Germinal center (tissue), 1 donor: ENCODE measurements around the gene DUSP7.
"Not testable (repeated sequence)": the region's sequence is repeated elsewhere in the genome, so short reads cannot be mapped to it uniquely, and the experiment has no call there.

ENCODE experiments used
- DNase-seq: peaks from one replicate; pipeline ENCODE4 v3.0.0; 2012; ENCODE audit warnings: mixed read lengths, low spot score

Gene DUSP7

GRCh38 chr3:52047295-52047960 is 8.9 kb downstream of the DUSP7 start:
- no peak for DNase-seq

- no peak for DNase-seq
Measured at GRCh38 chr3:52046902-52047239, 9.5 kb downstream of the DUSP7 start.

GRCh38 chr3:52046186-52046901 is 10.0 kb downstream of the DUSP7 start:
- DNase-seq = no peak

- no peak for DNase-seq
Measured at GRCh38 chr3:52044869-52045619, 11.3 kb downstream of the DUSP7 start.

GRCh38 chr3:52043750-52044149 is 12.6 kb downstream of the DUSP7 start:
- no peak for DNase-seq

- DNase-seq = not testable (repeated sequence)
Measured at GRCh38 chr3:52043039-52043438, 13.3 kb downstream of the DUSP7 start.

DNA sequence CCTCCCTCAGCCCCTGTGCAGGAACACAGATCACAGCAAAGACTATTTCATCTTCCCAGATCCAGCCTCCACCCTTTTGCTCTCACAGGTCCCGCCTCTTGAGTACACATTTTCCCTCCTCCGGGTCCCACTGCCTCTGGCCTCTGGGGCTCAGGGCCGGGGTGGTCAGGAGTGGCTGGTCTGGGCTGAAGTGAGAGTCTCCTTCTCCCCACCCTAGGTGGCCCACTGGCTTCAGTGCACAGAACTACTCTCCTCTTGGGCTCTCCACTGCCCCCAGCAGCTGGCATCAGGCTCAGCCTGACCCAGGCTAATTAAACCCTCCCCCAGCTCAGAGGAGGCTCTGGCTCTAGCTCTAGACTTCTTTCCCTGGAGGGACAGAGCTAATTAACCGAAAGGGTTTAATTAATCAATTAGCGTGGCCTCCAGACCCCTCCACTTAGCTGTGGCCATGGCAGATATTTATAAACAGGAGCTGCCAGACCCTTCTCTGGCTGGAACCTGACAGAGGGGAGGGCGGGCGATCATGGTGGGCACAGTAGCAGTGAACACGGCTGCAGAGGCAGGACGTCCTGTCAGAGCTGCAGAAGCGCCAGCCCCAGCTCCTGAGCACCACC is 15.1 kb downstream of the DUSP7 start:
- DNase-seq = no peak

DNA sequence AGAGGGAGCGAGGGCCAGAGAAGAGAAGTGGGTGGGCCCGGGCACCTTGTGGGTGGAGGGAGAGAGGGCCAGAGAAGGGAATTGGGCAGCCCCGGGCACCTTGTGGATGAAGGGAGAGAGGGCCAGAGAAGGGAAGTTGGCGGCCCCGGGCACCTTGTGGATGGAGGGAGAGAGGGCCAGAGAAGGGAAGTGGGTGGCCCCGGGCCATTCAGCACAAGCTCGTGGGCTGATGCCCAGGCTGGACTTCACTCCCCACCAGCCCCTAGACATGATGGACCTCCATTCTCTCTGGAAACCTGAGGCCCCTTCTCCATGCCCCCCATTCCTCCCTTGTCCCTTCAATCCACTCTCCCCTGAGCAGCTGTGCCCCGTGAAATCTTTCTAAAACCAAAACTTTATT is 15.8 kb downstream of the DUSP7 start:
- no peak for DNase-seq

GRCh38 chr3:52039846-52040245 is 16.5 kb downstream of the DUSP7 start:
- DNase-seq = no peak

- no peak for DNase-seq
Measured at GRCh38 chr3:52039426-52039825, 16.9 kb downstream of the DUSP7 start.

GRCh38 chr3:52038227-52038626 is 18.1 kb downstream of the DUSP7 start:
- no peak for DNase-seq

DNA sequence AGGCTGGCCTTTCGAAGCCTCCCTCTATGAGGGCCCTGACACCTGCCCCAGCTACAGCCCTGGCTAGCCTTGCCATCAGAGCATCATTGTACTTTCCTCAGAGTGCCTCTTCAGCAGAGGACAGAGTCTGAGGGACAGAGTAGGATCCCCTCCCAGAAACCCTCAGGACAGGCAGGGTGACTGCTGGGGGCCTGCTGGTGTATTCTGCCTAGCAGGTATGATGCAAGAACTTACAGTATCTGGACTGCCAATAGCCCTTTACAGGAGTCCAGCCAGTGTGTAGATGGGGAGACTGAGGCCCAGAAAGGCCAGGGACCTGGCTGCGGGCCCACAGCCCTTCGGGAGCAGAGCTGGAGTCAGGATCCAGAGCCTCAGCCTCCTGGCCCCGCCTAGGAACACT is 19.1 kb downstream of the DUSP7 start:
- DNase-seq = no peak

DNA sequence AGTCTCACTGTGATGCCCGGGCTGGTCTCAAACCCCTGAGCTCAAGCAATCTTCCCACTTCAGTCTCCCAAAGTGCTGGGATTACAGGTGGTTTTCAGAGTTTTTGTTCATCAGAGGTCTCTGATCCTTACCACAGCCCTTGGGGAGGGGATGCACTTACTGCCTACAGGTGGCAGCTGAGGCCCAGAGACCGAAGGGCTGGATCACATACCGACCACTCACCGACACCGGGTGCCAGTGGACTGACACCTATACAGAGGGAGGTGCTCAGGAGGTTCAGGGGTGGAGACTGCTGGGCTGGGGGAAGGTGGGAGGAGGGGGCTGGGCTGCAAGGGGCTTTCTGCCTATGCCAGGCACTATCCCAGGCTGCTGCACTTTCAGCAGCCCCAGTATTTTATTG is 19.5 kb downstream of the DUSP7 start:
- DNase-seq = no peak

DNA sequence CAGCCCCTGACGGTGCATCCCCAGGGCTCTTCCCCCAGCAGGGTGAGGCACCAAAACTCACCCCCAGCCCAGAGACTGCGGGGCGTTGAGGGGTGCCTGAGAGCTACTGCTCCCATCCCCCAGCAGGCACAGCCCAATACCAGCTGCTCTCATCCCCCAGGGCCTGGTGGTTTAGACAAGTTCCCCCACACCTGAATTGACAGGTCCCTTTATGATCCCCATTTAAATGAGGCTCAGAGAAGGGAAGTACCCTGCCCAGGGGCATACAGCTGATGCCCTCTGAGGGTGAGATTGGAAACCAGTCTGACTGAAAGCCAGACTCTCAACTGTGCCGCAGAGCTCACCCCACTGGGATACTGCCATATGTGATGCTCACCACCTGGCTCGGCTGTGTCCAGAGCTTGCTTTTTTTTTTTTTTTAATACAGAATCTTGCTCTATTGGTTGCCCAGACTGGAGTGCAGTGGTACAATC is 20.1 kb downstream of the DUSP7 start:
- DNase-seq = no peak

DNA sequence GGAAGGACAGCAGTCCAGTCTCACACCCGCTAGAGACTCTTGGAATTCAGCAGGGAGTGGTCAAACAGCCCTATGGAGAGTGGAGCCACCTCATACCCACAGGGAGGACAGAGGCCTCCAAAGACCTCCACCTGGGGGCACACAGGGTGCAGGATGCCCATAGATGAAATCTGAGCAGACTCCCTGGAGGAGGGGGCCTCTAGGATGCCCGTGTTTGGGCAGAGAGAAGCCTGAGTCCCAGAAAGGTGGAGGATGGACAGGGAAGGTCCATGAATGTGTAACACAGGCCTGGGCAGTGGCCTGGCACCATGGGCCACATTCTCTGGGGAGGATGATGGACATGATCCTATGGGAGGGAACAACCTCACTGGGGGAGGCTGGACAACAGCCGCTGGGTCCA is 21.7 kb downstream of the DUSP7 start:
- no peak for DNase-seq

GRCh38 chr3:52034212-52034611 is 22.2 kb downstream of the DUSP7 start:
- DNase-seq = no peak

GRCh38 chr3:52033748-52034147 is 22.6 kb downstream of the DUSP7 start:
- DNase-seq = not testable (repeated sequence)

- DNase-seq = no peak
Measured at GRCh38 chr3:52032702-52033408, 23.5 kb downstream of the DUSP7 start.

DNA sequence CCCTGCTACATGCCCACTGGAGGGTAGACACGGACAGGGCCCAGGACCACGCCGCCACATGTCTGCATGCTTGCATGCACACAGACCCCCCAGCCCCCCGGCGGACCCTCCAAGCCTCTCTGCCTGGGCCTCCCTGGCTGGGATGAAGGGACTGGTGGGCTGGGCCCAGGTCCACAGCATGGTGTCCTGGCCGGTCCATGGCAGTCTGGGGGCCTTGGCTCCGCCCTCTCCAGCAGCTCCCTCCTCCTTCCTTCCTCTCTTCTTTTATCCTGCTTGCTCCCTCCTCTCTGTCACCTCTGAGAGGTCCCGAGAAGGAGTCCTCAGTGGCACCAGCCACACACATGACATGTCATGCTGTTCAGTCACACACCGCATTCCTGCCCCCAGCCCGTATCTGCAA is 24.5 kb downstream of the DUSP7 start:
- DNase-seq = no peak

DNA sequence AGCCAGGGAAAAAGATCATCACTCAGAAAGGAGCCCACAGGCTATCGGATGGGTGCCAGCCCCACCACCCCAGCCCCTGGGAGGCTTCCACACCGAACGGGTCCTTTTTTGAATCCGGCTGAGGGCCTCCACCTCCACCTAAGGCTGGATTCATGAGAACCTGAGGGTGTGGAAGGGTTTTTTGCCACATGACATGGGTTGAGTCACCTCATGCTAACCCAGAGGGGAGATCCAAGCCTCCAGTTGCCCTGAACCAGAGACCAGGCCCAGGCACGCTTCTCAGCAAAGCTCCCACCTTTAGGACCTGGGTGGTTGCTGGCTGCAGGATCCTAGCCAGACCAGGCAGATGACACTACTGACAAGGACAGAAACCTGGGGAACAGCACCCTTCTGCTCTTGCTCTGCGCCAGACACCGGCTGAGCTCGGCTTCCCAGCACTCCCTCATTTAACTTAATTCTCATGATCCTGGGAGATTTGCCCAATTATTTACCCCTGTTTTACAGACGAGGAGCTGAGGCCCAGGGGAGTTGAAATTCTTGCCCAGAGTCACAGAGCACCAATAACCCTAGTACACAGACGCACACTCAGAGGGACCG is 25.6 kb downstream of the DUSP7 start:
- DNase-seq = no peak

DNA sequence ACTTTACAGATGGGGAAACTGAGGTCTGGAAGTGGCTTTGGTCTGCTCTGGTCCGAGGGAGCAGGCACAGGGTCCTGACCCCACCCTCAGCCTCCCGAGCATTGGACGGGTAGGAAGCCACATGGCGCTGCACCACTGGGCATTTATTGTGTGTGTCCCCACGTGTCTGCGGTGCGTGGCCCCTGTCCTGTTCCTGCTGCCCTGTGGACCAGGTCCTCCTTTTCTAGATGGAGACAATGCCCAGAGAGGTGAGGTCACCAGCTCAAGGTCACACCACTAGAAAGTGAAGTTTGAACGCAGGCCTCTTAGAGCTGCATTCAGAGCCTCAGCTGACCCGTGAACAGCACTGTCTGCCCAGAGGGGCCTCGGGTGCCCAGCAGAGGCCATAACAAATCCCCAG is 26.8 kb downstream of the DUSP7 start:
- no peak for DNase-seq

DNA sequence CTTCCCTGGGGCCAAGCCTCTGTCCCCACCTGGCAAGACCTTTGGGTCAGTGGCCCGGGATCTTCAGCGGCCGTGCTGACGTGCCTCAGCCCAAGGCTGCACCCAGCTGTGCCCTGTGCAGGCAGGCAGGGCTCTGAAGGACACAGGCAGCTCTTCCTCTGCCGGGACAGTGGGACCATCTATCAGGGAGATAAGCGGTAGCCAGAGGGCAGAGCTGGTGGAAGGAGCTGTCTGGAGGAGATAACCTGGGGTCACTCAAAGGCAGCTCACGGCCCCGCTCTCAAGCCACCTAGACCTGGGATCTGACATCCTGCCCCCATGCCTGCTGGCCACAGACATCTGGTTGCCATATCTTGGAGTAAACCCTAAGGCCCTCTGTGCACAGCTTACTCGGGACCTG is 27.3 kb downstream of the DUSP7 start:
- no peak for DNase-seq
